ENCODE data around the gene CPNE4. TPM values are rescaled to one million over a fixed set of nuclear protein-coding genes. Genes with fewer than 3 reads are reported as not detected.

CPNE4 gene
- total and polyA plus RNA-seq, 9 of the 15 experiments (the other 6 are each of a cell fraction or from before 2014, with no cell fraction given): not detected

DNA sequence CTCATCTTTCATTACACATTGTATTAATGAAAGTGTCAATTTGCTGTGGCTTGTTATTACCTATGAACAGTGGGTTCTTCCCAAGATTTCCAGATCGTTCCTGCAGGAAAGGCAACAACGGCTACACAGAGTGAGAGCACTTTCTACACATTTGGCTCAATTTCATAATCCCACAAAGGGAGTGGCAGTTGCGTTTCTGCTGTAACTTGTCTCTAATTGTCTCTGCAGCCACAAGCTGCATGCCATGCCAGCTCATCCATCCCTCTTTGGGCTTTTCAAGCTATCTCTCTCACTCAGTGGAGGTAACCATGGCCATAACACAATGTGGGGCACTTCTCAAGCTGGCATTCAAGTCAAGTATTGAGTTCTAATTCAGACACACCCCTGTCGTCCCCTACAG, 27.7 kb upstream of the CPNE4 start:
- no peak for ATAC-seq

DNA sequence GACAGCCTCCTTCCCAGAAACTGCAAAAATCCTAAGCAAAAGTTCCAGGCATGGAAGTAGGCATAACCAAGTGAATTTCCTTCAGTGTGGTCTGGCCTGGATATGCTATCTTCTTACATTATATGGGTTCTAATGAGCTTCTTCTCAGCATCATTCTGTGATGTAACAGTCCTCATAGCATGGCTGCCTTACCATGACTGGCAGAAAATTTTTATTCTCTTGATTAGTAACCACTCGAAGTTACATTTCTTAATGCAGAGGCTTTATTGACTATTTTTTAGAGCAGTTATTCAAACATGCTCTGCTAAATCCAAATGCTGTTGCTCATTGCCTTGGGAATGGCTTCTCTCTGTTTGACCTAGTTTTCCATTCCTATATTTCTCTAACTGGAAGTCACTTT, 21.1 kb upstream of the CPNE4 start:
- intact Hi-C loops (cut with micrococcal nuclease): no loop called here
- no peak overlapping the region for H3K4me3 ChIP-seq
- ATAC-seq (no peak), DNase-seq (ENCODE audit: extremely low read depth in 1 of 4, low spot score in 3 of 4) (no peak), FAIRE-seq (no peak)
- H3K36me3 ChIP-seq (ENCODE audit: control insufficient read depth, insufficient read depth, low read length): no peaks in the 10 kb centered on the region
- H3K9me3 ChIP-seq (replicated peaks; ENCODE audit: control insufficient read depth, insufficient read depth, low read depth, low read length): no peaks in the 10 kb centered on the region
- H2AFZ ChIP-seq (ENCODE audit: low read depth, low read length): no peak overlapping the region
- BruUV-seq (replicated peaks): no TSS peak
- H4K20me1 ChIP-seq (replicated peaks; ENCODE audit: control insufficient read depth, insufficient read depth, low read length): no peaks in the 10 kb centered on the region
- no peaks in the 10 kb centered on the region for H3K9me1 ChIP-seq (ENCODE audit: control insufficient read depth, insufficient read depth, low read length)
- H3K9ac ChIP-seq (ENCODE audit: insufficient read depth in 1 of 2, low read depth in 2 of 2, low read length in 2 of 2): no peak overlapping the region
- no peaks in the 10 kb centered on the region for H3K27me3 ChIP-seq (ENCODE audit: control insufficient read depth in 2 of 2, insufficient read depth in 2 of 2, low read length in 2 of 2)
- in situ Hi-C loops (cut with MboI): no loop called here
- POLR2A ChIA-PET: no interaction called here
- H3K27ac ChIP-seq (ENCODE audit: extremely low read depth, low read depth, low read length): no peak overlapping the region
- CTCF ChIA-PET (ENCODE audit: low intra/inter-chr PET ratio): no interaction called here
- 0% methylated on average over 1 of the region's 1 CpG for WGBS (ENCODE audit: insufficient coverage, low coverage, missing lambda C conversion rate)
- H3K4me1 ChIP-seq (replicated peaks in 1 of 2; ENCODE audit: control insufficient read depth in 2 of 2, insufficient read depth in 2 of 2, low read length in 2 of 2): no peaks in the 10 kb centered on the region
- H3K4me2 ChIP-seq (ENCODE audit: insufficient read depth, low read length): no peak overlapping the region
- H3K79me2 ChIP-seq (ENCODE audit: control insufficient read depth, insufficient read depth, low read length): no peaks in the 10 kb centered on the region
- TF ChIP-seq ZNF766 (CRISPR knock-in tag; conservative IDR thresholded peaks at IDR 0.05): no peak
- TF ChIP-seq RBM25 (IDR thresholded peaks at IDR 0.05; ENCODE audit: low read depth, low read length, severe bottlenecking): no peak
- no peak for TF ChIP-seq NRF1 (conservative IDR thresholded peaks at IDR 0.05 in 1 of 2, IDR thresholded peaks at IDR 0.05 in 1 of 2)
- TF ChIP-seq FOXJ2 (tag; IDR thresholded peaks at IDR 0.05): no peak
- no peak for TF ChIP-seq ZSCAN29 (IDR thresholded peaks at IDR 0.05)
- no peak for TF ChIP-seq MTF1 (CRISPR knock-in tag; IDR thresholded peaks at IDR 0.05; ENCODE audit: borderline replicate concordance)
- TF ChIP-seq, protein P1, sequence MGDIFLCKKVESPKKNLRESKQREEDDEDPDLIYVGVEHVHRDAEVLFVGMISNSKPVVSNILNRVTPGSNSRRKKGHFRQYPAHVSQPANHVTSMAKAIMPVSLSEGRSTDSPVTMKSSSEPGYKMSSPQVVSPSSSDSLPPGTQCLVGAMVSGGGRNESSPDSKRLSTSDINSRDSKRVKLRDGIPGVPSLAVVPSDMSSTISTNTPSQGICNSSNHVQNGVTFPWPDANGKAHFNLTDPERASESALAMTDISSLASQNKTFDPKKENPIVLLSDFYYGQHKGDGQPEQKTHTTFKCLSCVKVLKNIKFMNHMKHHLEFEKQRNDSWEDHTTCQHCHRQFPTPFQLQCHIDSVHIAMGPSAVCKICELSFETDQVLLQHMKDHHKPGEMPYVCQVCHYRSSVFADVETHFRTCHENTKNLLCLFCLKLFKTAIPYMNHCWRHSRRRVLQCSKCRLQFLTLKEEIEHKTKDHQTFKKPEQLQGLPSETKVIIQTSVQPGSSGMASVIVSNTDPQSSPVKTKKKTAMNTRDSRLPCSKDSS (IDR thresholded peaks at IDR 0.05; ENCODE audit: low read depth, partially characterized antibody): no peak
- no peak for TF ChIP-seq SREBF2 (CRISPR knock-in tag; IDR thresholded peaks at IDR 0.05)
- no peak for TF ChIP-seq SMARCA5 (IDR thresholded peaks at IDR 0.05)
- no peak for TF ChIP-seq DACH1 (IDR thresholded peaks at IDR 0.05; ENCODE audit: partially characterized antibody)

More for the DNA sequence above, 27.7 kb upstream of the CPNE4 start:
- POLR2A ChIA-PET: no interaction called here
- Histone ChIP-seq H3K9ac (ENCODE audit: insufficient read depth in 1 of 2, low read depth in 2 of 2, low read length in 2 of 2) (no peak overlapping the region), H3K79me2 (ENCODE audit: control insufficient read depth, insufficient read depth, low read length) (no peaks in the 10 kb centered on the region), H3K4me2 (ENCODE audit: insufficient read depth, low read length) (no peak overlapping the region), H3K4me3 (no peak overlapping the region), H3K9me3 (replicated peaks; ENCODE audit: control insufficient read depth, insufficient read depth, low read depth, low read length) (no peaks in the 10 kb centered on the region), H3K27me3 (ENCODE audit: control insufficient read depth in 2 of 2, insufficient read depth in 2 of 2, low read length in 2 of 2) (no peaks in the 10 kb centered on the region; a peak in 1 of 5 replicates), H3K27ac (ENCODE audit: extremely low read depth, low read depth, low read length) (no peak overlapping the region), H3K4me1 (replicated peaks in 1 of 2; ENCODE audit: control insufficient read depth in 2 of 2, insufficient read depth in 2 of 2, low read length in 2 of 2) (no peaks in the 10 kb centered on the region), H3K9me1 (ENCODE audit: control insufficient read depth, insufficient read depth, low read length) (no peaks in the 10 kb centered on the region), H4K20me1 (replicated peaks; ENCODE audit: control insufficient read depth, insufficient read depth, low read length) (no peaks in the 10 kb centered on the region), H2AFZ (ENCODE audit: low read depth, low read length) (no peak overlapping the region), H3K36me3 (ENCODE audit: control insufficient read depth, insufficient read depth, low read length) (no peaks in the 10 kb centered on the region)
- DNase-seq (ENCODE audit: extremely low read depth in 1 of 4, low spot score in 3 of 4) (no peak), FAIRE-seq (no peak)
- CTCF ChIA-PET (ENCODE audit: low intra/inter-chr PET ratio): no interaction called here
- in situ Hi-C loops (cut with MboI): no loop called here
- WGBS (ENCODE audit: insufficient coverage, low coverage, missing lambda C conversion rate): 0% methylated on average over 4 of the region's 4 CpGs
- BruUV-seq (replicated peaks): no TSS peak
- intact Hi-C loops (cut with micrococcal nuclease): no loop called here
- TF ChIP-seq HLTF (IDR thresholded peaks at IDR 0.05) (no peak), NEUROD1 (IDR thresholded peaks at IDR 0.05; ENCODE audit: borderline replicate concordance, low read depth, low read length, partially characterized antibody) (no peak), KLF6 (CRISPR knock-in tag; IDR thresholded peaks at IDR 0.05; ENCODE audit: borderline replicate concordance) (no peak), MED1 (CRISPR knock-in tag; IDR thresholded peaks at IDR 0.05; ENCODE audit: borderline replicate concordance) (no peak), NFATC3 (IDR thresholded peaks at IDR 0.05) (no peak), SAFB (IDR thresholded peaks at IDR 0.05; ENCODE audit: borderline replicate concordance, low read depth, low read length) (no peak), TCF7 (IDR thresholded peaks at IDR 0.05; ENCODE audit: borderline replicate concordance) (no peak), TOE1 (IDR thresholded peaks at IDR 0.05; ENCODE audit: borderline replicate concordance) (no peak), TOE1 (CRISPR knock-in tag; IDR thresholded peaks at IDR 0.05; ENCODE audit: borderline replicate concordance, low read depth) (no peak)
- TF ChIP-seq, protein P2, sequence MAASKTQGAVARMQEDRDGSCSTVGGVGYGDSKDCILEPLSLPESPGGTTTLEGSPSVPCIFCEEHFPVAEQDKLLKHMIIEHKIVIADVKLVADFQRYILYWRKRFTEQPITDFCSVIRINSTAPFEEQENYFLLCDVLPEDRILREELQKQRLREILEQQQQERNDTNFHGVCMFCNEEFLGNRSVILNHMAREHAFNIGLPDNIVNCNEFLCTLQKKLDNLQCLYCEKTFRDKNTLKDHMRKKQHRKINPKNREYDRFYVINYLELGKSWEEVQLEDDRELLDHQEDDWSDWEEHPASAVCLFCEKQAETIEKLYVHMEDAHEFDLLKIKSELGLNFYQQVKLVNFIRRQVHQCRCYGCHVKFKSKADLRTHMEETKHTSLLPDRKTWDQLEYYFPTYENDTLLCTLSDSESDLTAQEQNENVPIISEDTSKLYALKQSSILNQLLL (CRISPR knock-in tag; IDR thresholded peaks at IDR 0.05; ENCODE audit: borderline replicate concordance): no peak

Measured in K562 (cell line).